SK-N-SH treated with all-trans-retinoic acid at 6 μM for 48 hours (cell line): ENCODE measurements around the gene GTF2F2.

Experiments
- BACH2 ChIP-seq: fragments of 250-450 bp; sonication (Bioruptor Pico); IDR thresholded peaks from 2 replicates; pipeline ENCODE4 v1.9.0; 2021; ENCODE audit warnings: mild to moderate bottlenecking, borderline replicate concordance
- PPARA ChIP-seq: fragments of 250-450 bp; sonication (Bioruptor Pico); IDR thresholded peaks from 2 replicates; pipeline ENCODE4 v1.5.0; 2020; ENCODE audit warnings: mild to moderate bottlenecking, borderline replicate concordance
- TCF4 ChIP-seq: fragments of 250-450 bp; sonication (Bioruptor Pico); IDR thresholded peaks from 2 replicates; pipeline ENCODE4 v1.8.0; 2021; ENCODE audit warnings: mild to moderate bottlenecking, moderate library complexity, borderline replicate concordance
- ZC3H10 ChIP-seq: fragments of 250-450 bp; sonication (Bioruptor Pico); IDR thresholded peaks from 2 replicates; pipeline ENCODE4 v1.5.1; 2021; ENCODE audit warnings: mild to moderate bottlenecking, moderate library complexity
- ZNF70 ChIP-seq: fragments of 450-650 bp; formaldehyde crosslinking; IDR thresholded peaks from 2 replicates; pipeline ENCODE4 v1.5.0; 2020; ENCODE audit warnings: mild to moderate bottlenecking, moderate library complexity
- TF ChIP-seq, protein P1 (sequence below): fragments of 250-450 bp; sonication (Bioruptor Pico); IDR thresholded peaks from 2 replicates; pipeline ENCODE4 v1.8.0; 2020; ENCODE audit warnings: mild to moderate bottlenecking, moderate library complexity, borderline replicate concordance

DNA sequence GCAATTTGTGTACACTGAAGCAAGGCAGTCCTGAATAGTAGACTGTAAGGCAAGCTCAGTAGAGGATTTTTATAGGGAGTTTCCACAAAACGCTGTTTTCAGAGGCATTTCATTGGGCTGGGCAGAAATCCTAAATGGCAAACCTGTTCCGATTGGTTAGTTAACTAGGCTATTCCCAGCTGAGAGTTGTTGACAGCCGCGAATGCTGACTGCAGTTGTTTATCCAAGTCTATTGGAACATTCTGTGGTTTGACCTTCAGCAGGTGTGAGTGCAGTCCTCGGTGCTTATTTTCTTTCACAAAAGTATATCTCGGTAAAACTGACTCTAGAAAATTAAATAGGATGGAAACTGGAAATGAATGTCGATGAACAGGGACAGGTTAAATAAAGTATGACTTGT lies 175.2 kb downstream of the GTF2F2 start:
- TF ChIP-seq ZC3H10 (CRISPR knock-in tag) = no peak
- no peak for TF ChIP-seq ZNF70
- TF ChIP-seq, protein P1, sequence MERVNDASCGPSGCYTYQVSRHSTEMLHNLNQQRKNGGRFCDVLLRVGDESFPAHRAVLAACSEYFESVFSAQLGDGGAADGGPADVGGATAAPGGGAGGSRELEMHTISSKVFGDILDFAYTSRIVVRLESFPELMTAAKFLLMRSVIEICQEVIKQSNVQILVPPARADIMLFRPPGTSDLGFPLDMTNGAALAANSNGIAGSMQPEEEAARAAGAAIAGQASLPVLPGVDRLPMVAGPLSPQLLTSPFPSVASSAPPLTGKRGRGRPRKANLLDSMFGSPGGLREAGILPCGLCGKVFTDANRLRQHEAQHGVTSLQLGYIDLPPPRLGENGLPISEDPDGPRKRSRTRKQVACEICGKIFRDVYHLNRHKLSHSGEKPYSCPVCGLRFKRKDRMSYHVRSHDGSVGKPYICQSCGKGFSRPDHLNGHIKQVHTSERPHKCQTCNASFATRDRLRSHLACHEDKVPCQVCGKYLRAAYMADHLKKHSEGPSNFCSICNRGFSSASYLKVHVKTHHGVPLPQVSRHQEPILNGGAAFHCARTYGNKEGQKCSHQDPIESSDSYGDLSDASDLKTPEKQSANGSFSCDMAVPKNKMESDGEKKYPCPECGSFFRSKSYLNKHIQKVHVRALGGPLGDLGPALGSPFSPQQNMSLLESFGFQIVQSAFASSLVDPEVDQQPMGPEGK (CRISPR knock-in tag) = no peak
- no peak for TF ChIP-seq PPARA (CRISPR knock-in tag)
- no peak for TF ChIP-seq BACH2 (CRISPR knock-in tag)
- TF ChIP-seq TCF4 (CRISPR knock-in tag) = no peak
